Caco-2 (cell line): Measurements from ENCODE around the gene ABCC10. TPM values are rescaled to one million over a fixed set of nuclear protein-coding genes. Genes with fewer than 3 reads are reported as not detected.
"Not testable (repeated sequence)": the region's sequence is repeated elsewhere in the genome, so short reads cannot be mapped to it uniquely, and the experiment has no call there.

Source experiments
- BruUV-seq: library from RNA; stranded (reverse); fragments of 400-500 nt; replicated peaks from 2 replicates; lab custom pipeline; 2021; lab: Mats Ljungman, UMichigan
- CTCF ChIA-PET: fragments of 300-600 bp; sonication (Branson Sonifier 250); formaldehyde crosslinking; loops from one replicate; lab custom pipeline; 2022; ENCODE audit warnings: antibody characterized with exemption; lab: Charles Lee
- POLR2A ChIA-PET: fragments of 300-600 bp; sonication (Branson Sonifier 250); formaldehyde crosslinking; loops from one replicate; lab custom pipeline; 2022; ENCODE audit warnings: antibody characterized with exemption; lab: Charles Lee
- DNase-seq, 2 experiments: peaks; one replicate each; pipeline versions ENCODE4 v3.0.0 to v3.0.0-alpha.2; 2020 to 2022
- H3K27me3 ChIP-seq: replicated peaks from 2 replicates; pipeline ENCODE4 v1.6.0; 2011; ENCODE audit warnings: low read length; ENCODE audit not compliant: control insufficient read depth, insufficient read depth
- H3K36me3 ChIP-seq: 2 replicates; pipeline ENCODE4 v1.5.1; 2011; ENCODE audit warnings: low read length; ENCODE audit not compliant: control insufficient read depth, insufficient read depth
- H3K4me1 ChIP-seq: fragments of 250-450 bp; sonication (Bioruptor Pico); 2 replicates; pipeline ENCODE4 v1.5.1; 2020; ENCODE audit warnings: mild to moderate bottlenecking
- H3K4me3 ChIP-seq: 2 replicates; pipeline ENCODE4 v1.5.1; 2011; ENCODE audit warnings: low read depth, mild to moderate bottlenecking, control low read depth, low read length
- H3K9me3 ChIP-seq: fragments of 250-450 bp; sonication (Bioruptor Pico); 2 replicates; pipeline ENCODE4 v1.5.1; 2020; ENCODE audit warnings: mild to moderate bottlenecking, moderate library complexity
- H3K27ac Mint-ChIP-seq: one replicate; pipeline ENCODE4 v1.8.0; 2022; ENCODE audit warnings: mixed read lengths; ENCODE audit not compliant: unreplicated experiment
- H3K27me3 Mint-ChIP-seq: one replicate; pipeline ENCODE4 v1.8.0; 2022; ENCODE audit warnings: mixed read lengths; ENCODE audit not compliant: insufficient read depth, unreplicated experiment
- H3K36me3 Mint-ChIP-seq: one replicate; pipeline ENCODE4 v1.8.0; 2022; ENCODE audit warnings: mild to moderate bottlenecking, mixed read lengths; ENCODE audit not compliant: insufficient read depth, unreplicated experiment
- H3K4me1 Mint-ChIP-seq: one replicate; pipeline ENCODE4 v1.8.0; 2022; ENCODE audit warnings: low read depth, mixed read lengths; ENCODE audit not compliant: unreplicated experiment
- H3K4me3 Mint-ChIP-seq: one replicate; pipeline ENCODE4 v1.8.0; 2022; ENCODE audit warnings: mild to moderate bottlenecking, moderate library complexity, mixed read lengths; ENCODE audit not compliant: unreplicated experiment
- H3K9me3 Mint-ChIP-seq: one replicate; pipeline ENCODE4 v1.8.0; 2022; ENCODE audit warnings: mixed read lengths; ENCODE audit not compliant: unreplicated experiment
- CTCF ChIP-seq, 2 experiments: fragments of 200-600 bp in 1 of 2; IDR thresholded peaks; 1 replicate in 1 of 2; 2 replicates in 1 of 2; pipeline versions ENCODE4 v1.5.1 to v1.8.0; 2011 to 2022; ENCODE audit warnings: antibody characterized with exemption in 1 of 2, control low read depth in 1 of 2, inconsistent platforms in 1 of 2, low read depth in 1 of 2, low read length in 1 of 2, mild to moderate bottlenecking in 1 of 2, moderate library complexity in 1 of 2; ENCODE audit not compliant: insufficient read depth in 1 of 2, severe bottlenecking in 1 of 2, unreplicated experiment in 1 of 2
- intact Hi-C: fragments of 100-400 bp; cut with micrococcal nuclease; formaldehyde crosslinking; loops from one replicate; pipeline ENCODE4 v1.10.0; 2022; ENCODE audit not compliant: unreplicated experiment
- total RNA-seq: library from RNA; stranded (reverse); gene quantifications from 2 replicates; pipeline ENCODE4 v1.2.3, GENCODE V29; 2022

Gene ABCC10
- total RNA-seq, 1 experiment from 2014 or later: 40.1 TPM

DNA sequence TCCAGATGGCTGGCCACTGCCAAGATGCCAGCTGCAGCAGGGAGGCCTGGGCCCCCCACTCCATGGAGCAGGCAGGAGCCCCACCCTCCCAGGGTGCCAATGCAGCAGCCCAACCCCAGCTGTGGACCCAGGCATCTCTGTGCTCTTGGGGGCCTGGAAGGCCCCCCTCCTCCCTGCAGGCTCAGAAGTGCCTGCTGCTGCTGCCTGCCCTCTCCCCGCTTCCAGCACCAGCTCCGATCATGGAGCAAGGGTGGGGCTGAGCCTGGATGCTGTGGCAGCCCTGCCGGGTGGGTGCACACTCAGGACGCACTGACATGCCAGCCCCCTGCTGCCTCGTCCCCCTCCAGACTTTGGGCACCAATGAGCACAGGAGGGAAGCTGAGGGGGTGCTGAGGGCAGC is 14.8 kb upstream of the ABCC10 start:
- H3K9me3 Mint-ChIP-seq: no peaks in the 10 kb centered on the region
- H3K27ac Mint-ChIP-seq: no peak overlapping the region
- H3K4me1 Mint-ChIP-seq: no peaks in the 10 kb centered on the region
- Histone ChIP-seq H3K27me3 (no peaks in the 10 kb centered on the region), H3K4me3 (no peak overlapping the region), H3K9me3 (no peaks in the 10 kb centered on the region), H3K36me3 (no peaks in the 10 kb centered on the region), H3K4me1 (no peaks in the 10 kb centered on the region)
- TF ChIP-seq CTCF (IDR thresholded peaks at IDR 0.05; ENCODE audit: insufficient read depth in 1 of 2, low read depth in 1 of 2, low read length in 1 of 2, severe bottlenecking in 1 of 2, unreplicated experiment in 1 of 2): no peak
- H3K4me3 Mint-ChIP-seq: no peak overlapping the region
- ChIA-PET POLR2A (no interaction called here), CTCF (no interaction called here)
- H3K36me3 Mint-ChIP-seq: no peaks in the 10 kb centered on the region
- no peaks in the 10 kb centered on the region for H3K27me3 Mint-ChIP-seq
- intact Hi-C loops: no loop called here
- DNase-seq: no peak
- no TSS peak for BruUV-seq

DNA sequence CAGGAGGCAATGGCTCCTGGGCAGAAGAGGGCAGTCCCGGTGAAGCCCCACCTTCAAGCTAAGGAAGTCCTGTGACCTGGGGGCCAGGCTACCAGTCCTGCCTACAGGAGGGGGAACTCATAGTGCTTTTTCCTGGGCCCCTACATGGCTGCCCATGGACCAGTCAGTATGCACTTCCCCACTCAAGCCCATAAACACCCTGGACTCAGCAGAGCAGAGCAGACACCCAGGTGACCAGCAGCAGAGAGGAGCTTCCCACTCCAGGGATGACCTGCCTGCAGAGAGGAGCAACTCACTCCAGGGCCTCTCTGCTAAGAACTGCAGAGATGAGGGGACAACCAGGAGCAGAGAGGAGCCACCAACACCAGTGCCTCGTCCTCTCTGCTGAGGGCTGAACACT is 14.3 kb upstream of the ABCC10 start:
- no peaks in the 10 kb centered on the region for H3K9me3 ChIP-seq
- Mint-ChIP-seq H3K27me3 (no peaks in the 10 kb centered on the region), H3K36me3 (no peaks in the 10 kb centered on the region), H3K9me3 (no peaks in the 10 kb centered on the region), H3K4me1 (no peaks in the 10 kb centered on the region), H3K27ac (no peak overlapping the region), H3K4me3 (no peak overlapping the region)
- no peaks in the 10 kb centered on the region for H3K4me1 ChIP-seq
- no peaks in the 10 kb centered on the region for H3K27me3 ChIP-seq
- no peak for TF ChIP-seq CTCF (IDR thresholded peaks at IDR 0.05; ENCODE audit: insufficient read depth in 1 of 2, low read depth in 1 of 2, low read length in 1 of 2, severe bottlenecking in 1 of 2, unreplicated experiment in 1 of 2)
- no TSS peak for BruUV-seq
- no peaks in the 10 kb centered on the region for H3K36me3 ChIP-seq
- intact Hi-C loops: no loop called here
- no peak overlapping the region for H3K4me3 ChIP-seq
- CTCF ChIA-PET: no interaction called here
- POLR2A ChIA-PET: no interaction called here
- DNase-seq: no peak

DNA sequence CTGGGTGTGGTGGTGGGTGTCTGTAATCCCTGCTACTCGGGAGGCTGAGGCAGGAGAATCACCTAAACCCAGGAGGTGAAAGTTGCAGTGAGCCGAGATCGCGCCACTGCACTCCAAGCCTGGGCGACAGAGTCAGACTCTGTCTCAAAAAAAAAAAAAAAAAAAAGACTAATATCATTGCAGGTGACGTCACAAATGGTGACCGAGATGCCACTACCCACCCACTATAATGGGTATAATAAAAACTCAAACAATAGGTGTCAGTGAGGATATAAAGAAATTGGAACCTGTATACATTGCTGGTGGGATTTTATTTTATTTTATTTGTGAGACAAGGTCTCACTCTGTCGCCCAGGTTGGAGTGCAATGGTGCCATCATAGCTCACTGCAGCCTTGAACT is 12.1 kb upstream of the ABCC10 start:
- H3K36me3 ChIP-seq, CTCF ChIA-PET, H3K4me3 ChIP-seq, H3K27me3 ChIP-seq, H3K4me1 ChIP-seq, BruUV-seq, H3K4me3 Mint-ChIP-seq, H3K9me3 ChIP-seq, intact Hi-C loops, H3K4me1 Mint-ChIP-seq, POLR2A ChIA-PET, H3K27ac Mint-ChIP-seq, H3K36me3 Mint-ChIP-seq, H3K27me3 Mint-ChIP-seq, DNase-seq, H3K9me3 Mint-ChIP-seq: not testable (repeated sequence)

DNA sequence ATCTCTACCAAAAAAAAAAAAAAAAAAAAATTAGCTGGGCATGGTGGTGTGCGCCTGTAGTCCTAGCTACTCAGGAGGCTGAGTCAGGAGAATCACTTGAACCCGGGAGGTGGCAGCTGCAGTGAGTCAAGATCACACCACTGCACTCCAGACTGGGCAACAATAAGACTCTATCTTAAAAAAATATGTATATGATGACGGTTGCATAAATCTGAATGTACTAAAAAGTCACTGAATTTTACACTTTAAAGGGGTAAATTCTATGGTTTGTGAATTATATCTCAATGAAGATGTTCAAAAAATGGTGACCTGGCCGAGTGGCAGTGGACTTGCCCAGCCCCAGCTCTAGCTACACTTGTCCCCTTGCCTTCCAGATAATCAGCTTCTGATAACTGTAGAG is 10.4 kb upstream of the ABCC10 start:
- Mint-ChIP-seq H3K36me3 (no peaks in the 10 kb centered on the region), H3K27me3 (no peaks in the 10 kb centered on the region), H3K9me3 (no peaks in the 10 kb centered on the region), H3K4me3 (no peak overlapping the region), H3K27ac (no peak overlapping the region), H3K4me1 (no peaks in the 10 kb centered on the region)
- peaks cover 3% of the 10 kb centered on the region; the same call in 1 of the 2 replicates for H3K9me3 ChIP-seq
- TF ChIP-seq CTCF (IDR thresholded peaks at IDR 0.05; ENCODE audit: insufficient read depth in 1 of 2, low read depth in 1 of 2, low read length in 1 of 2, severe bottlenecking in 1 of 2, unreplicated experiment in 1 of 2): no peak
- no peaks in the 10 kb centered on the region for H3K36me3 ChIP-seq
- ChIA-PET POLR2A (interaction anchor here (0.6 kb wide), 1 partner anchor 357 kb away, joined by 5 read pairs; no protein-coding TSS in a partner anchor), CTCF (no interaction called here)
- intact Hi-C loops: no loop called here
- no peak for DNase-seq
- H3K27me3 ChIP-seq: no peaks in the 10 kb centered on the region
- BruUV-seq: no TSS peak
- H3K4me1 ChIP-seq: no peaks in the 10 kb centered on the region
- no peak overlapping the region for H3K4me3 ChIP-seq
